ENCODE data around the gene SEMA4A. TPM values are rescaled to one million over a fixed set of nuclear protein-coding genes. Genes with fewer than 3 reads are reported as not detected.
A peak's percentile ranks its signal among the peaks of the same experiment; 100 is the strongest.

The SEMA4A gene
- total and polyA plus RNA-seq, 9 of the 15 experiments (the other 6 are each of a cell fraction or from before 2014, with no cell fraction given) = 0.04 to 1.7 (median 0.45) TPM

DNA sequence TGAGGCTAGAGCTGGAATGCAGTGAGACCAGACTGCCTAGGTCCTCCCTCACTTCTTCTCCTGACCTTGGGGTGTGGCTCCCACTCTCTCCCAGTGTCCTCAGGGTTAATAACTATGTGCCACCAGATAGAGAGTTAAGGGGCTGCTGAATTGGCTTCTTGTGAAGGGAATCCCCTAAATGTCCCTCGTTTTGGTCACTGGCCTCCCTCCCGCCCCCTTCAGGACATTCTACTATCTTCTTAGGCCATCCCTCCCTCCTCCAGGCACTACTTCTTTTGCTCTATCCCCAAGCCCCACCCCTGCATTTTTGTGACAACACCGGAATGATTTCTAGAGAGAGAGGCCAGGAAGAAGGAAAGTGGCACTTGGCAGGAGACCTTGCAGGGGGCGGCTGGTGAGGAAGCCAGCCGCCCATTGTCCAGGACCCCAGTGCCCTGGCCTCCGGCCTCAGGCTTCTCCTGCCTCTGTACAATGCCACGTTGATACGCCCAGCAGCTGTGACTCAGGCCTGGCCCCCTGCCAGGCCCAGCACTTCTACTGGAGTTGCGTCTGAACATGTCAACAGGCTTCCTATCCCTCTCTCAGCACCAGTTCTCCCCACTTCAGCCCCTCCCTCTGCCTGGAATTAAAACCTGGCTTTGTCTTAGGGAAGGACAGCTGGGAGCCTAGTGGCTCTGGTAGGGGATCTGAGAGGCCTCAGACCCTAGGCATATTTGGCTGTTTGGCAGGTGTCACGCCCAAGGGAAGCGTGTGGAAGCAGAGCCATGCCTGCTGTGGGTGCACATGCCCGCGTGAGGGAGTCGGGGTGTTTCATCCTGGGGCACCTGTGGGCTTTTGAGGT is 29.8 kb upstream of the SEMA4A start (continued):
- TF ChIP-seq, protein P1, sequence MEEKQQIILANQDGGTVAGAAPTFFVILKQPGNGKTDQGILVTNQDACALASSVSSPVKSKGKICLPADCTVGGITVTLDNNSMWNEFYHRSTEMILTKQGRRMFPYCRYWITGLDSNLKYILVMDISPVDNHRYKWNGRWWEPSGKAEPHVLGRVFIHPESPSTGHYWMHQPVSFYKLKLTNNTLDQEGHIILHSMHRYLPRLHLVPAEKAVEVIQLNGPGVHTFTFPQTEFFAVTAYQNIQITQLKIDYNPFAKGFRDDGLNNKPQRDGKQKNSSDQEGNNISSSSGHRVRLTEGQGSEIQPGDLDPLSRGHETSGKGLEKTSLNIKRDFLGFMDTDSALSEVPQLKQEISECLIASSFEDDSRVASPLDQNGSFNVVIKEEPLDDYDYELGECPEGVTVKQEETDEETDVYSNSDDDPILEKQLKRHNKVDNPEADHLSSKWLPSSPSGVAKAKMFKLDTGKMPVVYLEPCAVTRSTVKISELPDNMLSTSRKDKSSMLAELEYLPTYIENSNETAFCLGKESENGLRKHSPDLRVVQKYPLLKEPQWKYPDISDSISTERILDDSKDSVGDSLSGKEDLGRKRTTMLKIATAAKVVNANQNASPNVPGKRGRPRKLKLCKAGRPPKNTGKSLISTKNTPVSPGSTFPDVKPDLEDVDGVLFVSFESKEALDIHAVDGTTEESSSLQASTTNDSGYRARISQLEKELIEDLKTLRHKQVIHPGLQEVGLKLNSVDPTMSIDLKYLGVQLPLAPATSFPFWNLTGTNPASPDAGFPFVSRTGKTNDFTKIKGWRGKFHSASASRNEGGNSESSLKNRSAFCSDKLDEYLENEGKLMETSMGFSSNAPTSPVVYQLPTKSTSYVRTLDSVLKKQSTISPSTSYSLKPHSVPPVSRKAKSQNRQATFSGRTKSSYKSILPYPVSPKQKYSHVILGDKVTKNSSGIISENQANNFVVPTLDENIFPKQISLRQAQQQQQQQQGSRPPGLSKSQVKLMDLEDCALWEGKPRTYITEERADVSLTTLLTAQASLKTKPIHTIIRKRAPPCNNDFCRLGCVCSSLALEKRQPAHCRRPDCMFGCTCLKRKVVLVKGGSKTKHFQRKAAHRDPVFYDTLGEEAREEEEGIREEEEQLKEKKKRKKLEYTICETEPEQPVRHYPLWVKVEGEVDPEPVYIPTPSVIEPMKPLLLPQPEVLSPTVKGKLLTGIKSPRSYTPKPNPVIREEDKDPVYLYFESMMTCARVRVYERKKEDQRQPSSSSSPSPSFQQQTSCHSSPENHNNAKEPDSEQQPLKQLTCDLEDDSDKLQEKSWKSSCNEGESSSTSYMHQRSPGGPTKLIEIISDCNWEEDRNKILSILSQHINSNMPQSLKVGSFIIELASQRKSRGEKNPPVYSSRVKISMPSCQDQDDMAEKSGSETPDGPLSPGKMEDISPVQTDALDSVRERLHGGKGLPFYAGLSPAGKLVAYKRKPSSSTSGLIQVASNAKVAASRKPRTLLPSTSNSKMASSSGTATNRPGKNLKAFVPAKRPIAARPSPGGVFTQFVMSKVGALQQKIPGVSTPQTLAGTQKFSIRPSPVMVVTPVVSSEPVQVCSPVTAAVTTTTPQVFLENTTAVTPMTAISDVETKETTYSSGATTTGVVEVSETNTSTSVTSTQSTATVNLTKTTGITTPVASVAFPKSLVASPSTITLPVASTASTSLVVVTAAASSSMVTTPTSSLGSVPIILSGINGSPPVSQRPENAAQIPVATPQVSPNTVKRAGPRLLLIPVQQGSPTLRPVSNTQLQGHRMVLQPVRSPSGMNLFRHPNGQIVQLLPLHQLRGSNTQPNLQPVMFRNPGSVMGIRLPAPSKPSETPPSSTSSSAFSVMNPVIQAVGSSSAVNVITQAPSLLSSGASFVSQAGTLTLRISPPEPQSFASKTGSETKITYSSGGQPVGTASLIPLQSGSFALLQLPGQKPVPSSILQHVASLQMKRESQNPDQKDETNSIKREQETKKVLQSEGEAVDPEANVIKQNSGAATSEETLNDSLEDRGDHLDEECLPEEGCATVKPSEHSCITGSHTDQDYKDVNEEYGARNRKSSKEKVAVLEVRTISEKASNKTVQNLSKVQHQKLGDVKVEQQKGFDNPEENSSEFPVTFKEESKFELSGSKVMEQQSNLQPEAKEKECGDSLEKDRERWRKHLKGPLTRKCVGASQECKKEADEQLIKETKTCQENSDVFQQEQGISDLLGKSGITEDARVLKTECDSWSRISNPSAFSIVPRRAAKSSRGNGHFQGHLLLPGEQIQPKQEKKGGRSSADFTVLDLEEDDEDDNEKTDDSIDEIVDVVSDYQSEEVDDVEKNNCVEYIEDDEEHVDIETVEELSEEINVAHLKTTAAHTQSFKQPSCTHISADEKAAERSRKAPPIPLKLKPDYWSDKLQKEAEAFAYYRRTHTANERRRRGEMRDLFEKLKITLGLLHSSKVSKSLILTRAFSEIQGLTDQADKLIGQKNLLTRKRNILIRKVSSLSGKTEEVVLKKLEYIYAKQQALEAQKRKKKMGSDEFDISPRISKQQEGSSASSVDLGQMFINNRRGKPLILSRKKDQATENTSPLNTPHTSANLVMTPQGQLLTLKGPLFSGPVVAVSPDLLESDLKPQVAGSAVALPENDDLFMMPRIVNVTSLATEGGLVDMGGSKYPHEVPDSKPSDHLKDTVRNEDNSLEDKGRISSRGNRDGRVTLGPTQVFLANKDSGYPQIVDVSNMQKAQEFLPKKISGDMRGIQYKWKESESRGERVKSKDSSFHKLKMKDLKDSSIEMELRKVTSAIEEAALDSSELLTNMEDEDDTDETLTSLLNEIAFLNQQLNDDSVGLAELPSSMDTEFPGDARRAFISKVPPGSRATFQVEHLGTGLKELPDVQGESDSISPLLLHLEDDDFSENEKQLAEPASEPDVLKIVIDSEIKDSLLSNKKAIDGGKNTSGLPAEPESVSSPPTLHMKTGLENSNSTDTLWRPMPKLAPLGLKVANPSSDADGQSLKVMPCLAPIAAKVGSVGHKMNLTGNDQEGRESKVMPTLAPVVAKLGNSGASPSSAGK (IDR thresholded peaks at IDR 0.05) = no peak
- TF ChIP-seq HNRNPK (IDR thresholded peaks at IDR 0.05; ENCODE audit: low read depth, low read length, poor library complexity, severe bottlenecking) (no peak), GABPA (tag; conservative IDR thresholded peaks at IDR 0.05; ENCODE audit: low read depth) (no peak), ZNF134 (CRISPR knock-in tag; conservative IDR thresholded peaks at IDR 0.05) (0 out of 2 replicates have a peak, but pooled peaks have one; percentile 6), HDAC3 (IDR thresholded peaks at IDR 0.05; ENCODE audit: borderline replicate concordance, partially characterized antibody) (no peak), BRD9 (IDR thresholded peaks at IDR 0.05; ENCODE audit: low read depth, partially characterized antibody) (no peak), RAD51 (IDR thresholded peaks at IDR 0.05; ENCODE audit: borderline replicate concordance, low read depth) (no peak), XRCC3 (IDR thresholded peaks at IDR 0.05) (no peak), ZNF311 (CRISPR knock-in tag; IDR thresholded peaks at IDR 0.05) (no peak), ZKSCAN3 (CRISPR knock-in tag; IDR thresholded peaks at IDR 0.05) (no peak), BCOR (IDR thresholded peaks at IDR 0.05) (0 out of 2 replicates have a peak, but pooled peaks have one; percentile 10), DIDO1 (tag; IDR thresholded peaks at IDR 0.05; ENCODE audit: low read depth) (no peak)
- TF ChIP-seq, protein P2, sequence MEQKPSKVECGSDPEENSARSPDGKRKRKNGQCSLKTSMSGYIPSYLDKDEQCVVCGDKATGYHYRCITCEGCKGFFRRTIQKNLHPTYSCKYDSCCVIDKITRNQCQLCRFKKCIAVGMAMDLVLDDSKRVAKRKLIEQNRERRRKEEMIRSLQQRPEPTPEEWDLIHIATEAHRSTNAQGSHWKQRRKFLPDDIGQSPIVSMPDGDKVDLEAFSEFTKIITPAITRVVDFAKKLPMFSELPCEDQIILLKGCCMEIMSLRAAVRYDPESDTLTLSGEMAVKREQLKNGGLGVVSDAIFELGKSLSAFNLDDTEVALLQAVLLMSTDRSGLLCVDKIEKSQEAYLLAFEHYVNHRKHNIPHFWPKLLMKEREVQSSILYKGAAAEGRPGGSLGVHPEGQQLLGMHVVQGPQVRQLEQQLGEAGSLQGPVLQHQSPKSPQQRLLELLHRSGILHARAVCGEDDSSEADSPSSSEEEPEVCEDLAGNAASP (IDR thresholded peaks at IDR 0.05) = no peak
- TF ChIP-seq, protein P3, sequence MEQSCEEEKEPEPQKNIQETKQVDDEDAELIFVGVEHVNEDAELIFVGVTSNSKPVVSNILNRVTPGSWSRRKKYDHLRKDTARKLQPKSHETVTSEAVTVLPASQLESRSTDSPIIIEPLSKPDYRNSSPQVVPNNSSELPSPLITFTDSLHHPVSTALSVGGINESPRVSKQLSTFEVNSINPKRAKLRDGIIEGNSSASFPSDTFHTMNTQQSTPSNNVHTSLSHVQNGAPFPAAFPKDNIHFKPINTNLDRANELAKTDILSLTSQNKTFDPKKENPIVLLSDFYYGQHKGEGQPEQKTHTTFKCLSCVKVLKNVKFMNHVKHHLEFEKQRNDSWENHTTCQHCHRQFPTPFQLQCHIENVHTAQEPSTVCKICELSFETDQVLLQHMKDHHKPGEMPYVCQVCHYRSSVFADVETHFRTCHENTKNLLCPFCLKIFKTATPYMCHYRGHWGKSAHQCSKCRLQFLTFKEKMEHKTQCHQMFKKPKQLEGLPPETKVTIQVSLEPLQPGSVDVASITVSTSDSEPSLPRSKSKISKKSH (CRISPR knock-in tag; IDR thresholded peaks at IDR 0.05) = no peak
